Posterior cingulate gyrus (tissue), 11 donors: ENCODE results near the gene C14orf132.
A peak's percentile ranks its signal among the peaks of the same experiment; 100 is the strongest.

Experiments
- DNase-seq, 10 donors: peaks; one replicate each; pipeline versions ENCODE4 v3.0.0 to v3.0.0-alpha.2; 2020 to 2021; ENCODE audit warnings: mixed read lengths in 3 of 10
- intact Hi-C: fragments of 100-400 bp; cut with DNase I; formaldehyde crosslinking; loops from one replicate; pipeline ENCODE4 v1.15.1; 2023

The C14orf132 gene

DNA sequence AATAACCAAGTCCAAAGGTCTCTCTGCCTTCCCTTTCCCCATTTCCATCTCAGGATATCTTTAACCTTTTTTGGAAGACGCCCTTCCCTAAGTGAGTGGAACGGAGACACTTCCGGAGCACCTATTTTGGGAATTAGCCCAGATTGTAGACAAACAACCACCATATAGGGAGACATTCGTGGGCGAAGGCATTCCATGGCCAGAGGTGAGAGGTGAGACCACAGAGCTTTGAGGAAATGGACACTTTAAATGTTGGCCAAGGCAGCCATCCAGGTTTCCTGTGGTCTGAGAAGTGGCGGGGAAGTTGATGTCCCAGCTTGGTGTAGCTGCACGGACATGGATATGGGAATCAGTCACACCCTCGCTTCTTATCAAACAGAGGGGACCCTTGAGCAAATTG, 96.1 kb downstream of the C14orf132 start:
- intact Hi-C loops: no loop called here
- DNase-seq: no peak

DNA sequence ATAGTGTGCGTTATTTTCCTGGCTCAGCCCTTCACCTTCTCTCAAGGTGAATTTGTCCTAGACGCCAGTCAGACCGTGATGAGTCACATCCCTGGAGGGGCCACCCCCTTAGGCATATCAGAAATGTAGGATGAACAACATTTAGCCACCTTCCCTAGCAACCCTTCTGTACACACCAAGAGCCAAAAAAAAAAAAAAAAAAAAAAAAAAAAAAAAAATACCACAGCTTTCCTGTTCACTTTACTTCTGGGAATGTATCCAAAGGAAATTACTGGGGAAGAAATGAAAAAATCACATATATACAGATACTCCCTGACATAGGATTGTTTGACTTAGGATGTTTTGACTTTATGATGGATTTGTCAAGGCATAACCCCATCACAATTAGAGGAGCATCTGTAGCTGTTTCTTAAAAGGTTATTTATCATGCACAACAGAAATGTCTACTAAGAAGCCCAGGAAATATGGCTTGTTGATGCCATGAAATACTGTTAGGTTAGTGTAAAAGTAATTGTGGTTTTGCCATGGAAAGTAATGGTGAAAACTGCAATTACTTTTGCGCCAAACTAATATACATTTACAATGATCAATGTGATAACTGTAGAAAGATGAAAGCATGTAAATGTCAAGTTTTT, 97.3 kb downstream of the C14orf132 start:
- DNase-seq: no peak

GRCh38 chr14:96138241-96138640, 99.1 kb downstream of the C14orf132 start:
- peak in 1 of 10 donors; percentile 19 for DNase-seq

More for the DNA sequence above, 97.3 kb downstream of the C14orf132 start:
- intact Hi-C loops: no loop called here

DNA sequence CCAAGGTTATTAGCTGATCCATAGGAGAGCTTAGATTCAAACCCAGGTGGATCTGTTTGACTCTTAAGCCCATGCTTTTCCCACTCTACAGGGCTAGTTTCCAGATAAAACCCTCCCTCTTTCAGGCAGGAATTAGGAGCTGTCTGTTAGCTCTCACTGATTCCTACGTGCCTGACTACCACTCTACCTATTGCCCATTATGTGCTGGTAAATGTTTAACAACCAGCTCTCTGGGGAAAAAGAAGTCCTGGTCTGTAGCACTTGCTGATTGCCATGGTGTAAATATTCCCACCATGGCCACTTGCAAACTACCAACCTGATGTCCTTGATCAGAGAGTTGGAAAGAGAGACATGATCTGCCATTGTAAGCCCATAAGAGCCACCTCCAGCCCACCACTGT, 100.0 kb downstream of the C14orf132 start:
- intact Hi-C loops: no loop called here
- DNase-seq: no peak

More at GRCh38 chr14:96138241-96138640, 99.1 kb downstream of the C14orf132 start:
- intact Hi-C loops: no loop called here

DNA sequence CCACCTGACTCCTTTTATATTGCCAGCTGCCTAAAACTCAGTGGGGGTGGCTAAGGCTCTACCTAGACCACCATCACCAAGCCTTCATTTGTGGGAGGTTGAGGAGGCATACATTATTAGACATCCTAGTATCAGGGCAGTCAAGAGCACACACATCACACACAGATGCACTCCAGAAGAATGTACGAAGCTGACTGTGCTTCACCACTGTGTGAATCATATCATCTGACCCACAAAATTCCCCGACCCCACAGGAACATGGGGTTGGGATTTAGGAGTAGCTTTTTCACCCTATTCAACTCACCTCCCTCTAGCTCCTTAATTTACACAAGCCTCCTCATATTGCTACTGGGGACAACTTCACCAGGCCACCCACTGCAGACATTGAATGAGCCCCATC, 100.7 kb downstream of the C14orf132 start:
- no peak for DNase-seq
- intact Hi-C loops: no loop called here

- intact Hi-C loops: no loop called here
- DNase-seq: no peak
Measured at GRCh38 chr14:96140952-96141351, 101.8 kb downstream of the C14orf132 start.
